Measurements from ENCODE around the gene SOCS7. TPM values are rescaled to one million over a fixed set of nuclear protein-coding genes. Genes with fewer than 3 reads are reported as not detected.

SOCS7 gene
- polyA plus RNA-seq, 1 donor (not counting 4 experiments of a cell fraction or from before 2014, with no cell fraction given), result 7.5 TPM

DNA sequence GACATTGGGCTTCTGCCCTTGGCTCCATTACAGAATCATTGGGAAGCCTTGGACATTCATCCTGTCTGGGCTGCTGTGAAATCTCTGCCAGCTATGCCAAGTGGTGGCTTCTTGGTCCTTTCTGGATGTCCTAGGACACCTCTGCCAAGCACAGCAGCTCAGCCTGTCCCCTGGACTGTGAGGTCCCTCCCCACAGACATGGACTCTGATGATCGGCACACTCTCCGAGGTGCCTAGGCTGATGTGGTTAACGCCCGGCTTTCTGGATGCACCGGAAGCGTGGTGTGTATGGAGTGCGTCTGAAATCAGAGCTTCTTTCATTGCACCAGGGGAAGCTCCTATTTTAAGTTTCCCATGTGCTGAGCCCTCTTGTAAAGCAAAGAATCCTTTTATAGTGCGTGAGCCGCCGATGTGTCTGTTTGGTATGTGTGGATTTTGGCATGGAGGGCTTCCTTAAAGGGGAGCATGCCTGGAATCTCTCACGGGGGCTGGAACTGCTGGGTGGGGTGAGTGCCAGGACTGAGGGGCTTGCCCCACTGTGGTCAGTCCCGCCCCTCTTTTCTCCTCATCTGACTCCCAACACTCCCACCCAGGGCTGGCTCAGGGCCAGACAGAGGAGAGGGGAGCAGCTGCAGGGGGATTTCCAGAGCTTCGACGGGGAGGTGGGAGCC, 69.7 kb downstream of the SOCS7 start:
- no peak overlapping the region for H2AFZ ChIP-seq (ENCODE audit: control insufficient read depth, low read length)
- H3K79me2 ChIP-seq (ENCODE audit: control insufficient read depth, insufficient read depth, low read length), result no peaks in the 10 kb centered on the region
- FAIRE-seq, result no peak
- no peaks in the 10 kb centered on the region for H3K4me1 ChIP-seq (ENCODE audit: control insufficient read depth, extremely low read depth, insufficient read depth, low read length)
- no peak overlapping the region for H3K27ac ChIP-seq (ENCODE audit: control insufficient read depth, insufficient read depth, low read length)
- dilution Hi-C loops (cut with MboI; ENCODE audit: extremely low pct_ligation_motif_present, low sequenced_read_pairs), result no loop called here
- TF ChIP-seq, protein P1, sequence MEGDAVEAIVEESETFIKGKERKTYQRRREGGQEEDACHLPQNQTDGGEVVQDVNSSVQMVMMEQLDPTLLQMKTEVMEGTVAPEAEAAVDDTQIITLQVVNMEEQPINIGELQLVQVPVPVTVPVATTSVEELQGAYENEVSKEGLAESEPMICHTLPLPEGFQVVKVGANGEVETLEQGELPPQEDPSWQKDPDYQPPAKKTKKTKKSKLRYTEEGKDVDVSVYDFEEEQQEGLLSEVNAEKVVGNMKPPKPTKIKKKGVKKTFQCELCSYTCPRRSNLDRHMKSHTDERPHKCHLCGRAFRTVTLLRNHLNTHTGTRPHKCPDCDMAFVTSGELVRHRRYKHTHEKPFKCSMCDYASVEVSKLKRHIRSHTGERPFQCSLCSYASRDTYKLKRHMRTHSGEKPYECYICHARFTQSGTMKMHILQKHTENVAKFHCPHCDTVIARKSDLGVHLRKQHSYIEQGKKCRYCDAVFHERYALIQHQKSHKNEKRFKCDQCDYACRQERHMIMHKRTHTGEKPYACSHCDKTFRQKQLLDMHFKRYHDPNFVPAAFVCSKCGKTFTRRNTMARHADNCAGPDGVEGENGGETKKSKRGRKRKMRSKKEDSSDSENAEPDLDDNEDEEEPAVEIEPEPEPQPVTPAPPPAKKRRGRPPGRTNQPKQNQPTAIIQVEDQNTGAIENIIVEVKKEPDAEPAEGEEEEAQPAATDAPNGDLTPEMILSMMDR (optimal IDR thresholded peaks at IDR 0.05 in 1 of 3, IDR thresholded peaks at IDR 0.05 in 1 of 3, conservative IDR thresholded peaks at IDR 0.05 in 1 of 3; ENCODE audit: extremely low read depth in 1 of 3, insufficient read depth in 2 of 3, low read length in 3 of 3), result no peak
- peak; percentile 71 for TF ChIP-seq EZH2 (IDR thresholded peaks at IDR 0.05; ENCODE audit: low read length)
- no peak overlapping the region for H3K4me2 ChIP-seq (ENCODE audit: control insufficient read depth, extremely low read depth, insufficient read depth, low read depth, low read length)
- no peaks in the 10 kb centered on the region for H3K36me3 ChIP-seq (ENCODE audit: control insufficient read depth in 2 of 2, extremely low read depth in 1 of 2, insufficient read depth in 2 of 2, low read length in 2 of 2)
- H3K27me3 ChIP-seq (ENCODE audit: control insufficient read depth, extremely low read depth, insufficient read depth, low read length), result peaks cover 61% of the 10 kb centered on the region
- H4K20me1 ChIP-seq (ENCODE audit: control insufficient read depth, extremely low read depth, insufficient read depth, low read length), result no peaks in the 10 kb centered on the region
- no peaks in the 10 kb centered on the region for H3K9me1 ChIP-seq (ENCODE audit: control insufficient read depth, extremely low read depth, insufficient read depth, low read length)
- H3K9ac ChIP-seq (ENCODE audit: control insufficient read depth, extremely low read depth, insufficient read depth, low read length), result no peak overlapping the region
- H3K4me3 ChIP-seq (ENCODE audit: control insufficient read depth in 2 of 3, extremely low read depth in 1 of 3, insufficient read depth in 2 of 3, low read depth in 1 of 3, low read length in 3 of 3), result no peak overlapping the region
- no peaks in the 10 kb centered on the region for H3K9me3 ChIP-seq (ENCODE audit: control insufficient read depth, low read depth, low read length)
- no peak for DNase-seq (ENCODE audit: low read depth, low spot score)

DNA sequence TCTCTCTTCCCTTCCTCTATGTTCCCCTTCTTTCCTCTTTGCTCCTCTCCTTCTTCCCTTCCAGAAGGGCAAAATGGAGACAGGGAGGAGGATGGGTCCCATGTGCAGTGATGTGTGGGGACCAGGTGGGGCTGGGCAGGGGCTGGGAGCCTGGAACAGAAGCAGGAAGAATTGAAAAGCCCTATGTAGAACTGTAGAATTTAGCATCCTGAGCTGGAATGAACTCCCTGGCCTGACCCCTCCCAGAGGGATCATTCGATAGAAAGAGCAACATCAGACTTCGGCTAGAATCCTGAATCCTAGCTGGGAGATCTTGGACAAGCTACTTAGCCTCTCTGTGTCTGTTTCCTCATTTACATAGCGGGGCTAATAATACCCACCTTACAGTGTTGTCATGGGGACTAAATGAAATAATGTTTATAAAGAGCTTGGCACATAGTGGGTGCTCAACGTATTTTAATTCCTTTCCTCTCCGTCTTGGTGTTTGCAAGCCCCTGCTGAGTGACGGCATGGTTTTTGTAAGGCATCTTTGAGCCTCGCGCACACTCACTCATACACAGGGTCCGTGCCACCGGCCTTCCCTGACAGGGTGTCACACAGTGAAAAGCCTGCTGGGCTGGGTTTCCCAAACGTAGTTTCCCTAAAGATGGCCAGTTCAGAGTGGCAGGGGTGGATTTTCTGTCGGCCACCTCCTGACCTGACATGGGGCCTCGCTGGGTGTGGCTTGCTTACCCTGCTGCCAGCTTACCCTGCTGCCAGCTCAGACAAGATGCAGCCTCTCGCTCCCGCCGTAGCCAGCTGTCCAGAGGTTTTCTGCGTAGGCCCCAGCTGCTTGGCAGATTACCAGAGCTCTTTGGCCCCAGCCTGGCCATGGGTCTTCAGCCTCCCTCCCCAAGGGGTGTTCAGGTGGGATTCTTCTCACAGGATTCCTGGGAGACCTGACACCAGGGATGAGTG, 70.5 kb downstream of the SOCS7 start:
- no peak overlapping the region for H3K27ac ChIP-seq (ENCODE audit: control insufficient read depth, insufficient read depth, low read length)
- H3K9me1 ChIP-seq (ENCODE audit: control insufficient read depth, extremely low read depth, insufficient read depth, low read length), result no peaks in the 10 kb centered on the region
- no peaks in the 10 kb centered on the region for H3K9me3 ChIP-seq (ENCODE audit: control insufficient read depth, low read depth, low read length)
- H3K4me1 ChIP-seq (ENCODE audit: control insufficient read depth, extremely low read depth, insufficient read depth, low read length), result no peaks in the 10 kb centered on the region
- no peak overlapping the region for H3K4me3 ChIP-seq (ENCODE audit: control insufficient read depth in 2 of 3, extremely low read depth in 1 of 3, insufficient read depth in 2 of 3, low read depth in 1 of 3, low read length in 3 of 3)
- dilution Hi-C loops (cut with MboI; ENCODE audit: extremely low pct_ligation_motif_present, low sequenced_read_pairs), result no loop called here
- H2AFZ ChIP-seq (ENCODE audit: control insufficient read depth, low read length), result no peak overlapping the region
- no peaks in the 10 kb centered on the region for H3K79me2 ChIP-seq (ENCODE audit: control insufficient read depth, insufficient read depth, low read length)
- no peak overlapping the region for H3K4me2 ChIP-seq (ENCODE audit: control insufficient read depth, extremely low read depth, insufficient read depth, low read depth, low read length)
- DNase-seq (ENCODE audit: low read depth, low spot score), result no peak
- H3K27me3 ChIP-seq (ENCODE audit: control insufficient read depth, extremely low read depth, insufficient read depth, low read length), result peaks cover 57% of the 10 kb centered on the region
- TF ChIP-seq, protein P1 (optimal IDR thresholded peaks at IDR 0.05 in 1 of 3, IDR thresholded peaks at IDR 0.05 in 1 of 3, conservative IDR thresholded peaks at IDR 0.05 in 1 of 3; ENCODE audit: extremely low read depth in 1 of 3, insufficient read depth in 2 of 3, low read length in 3 of 3), result no peak
- TF ChIP-seq EZH2 (IDR thresholded peaks at IDR 0.05; ENCODE audit: low read length), result no peak
- H4K20me1 ChIP-seq (ENCODE audit: control insufficient read depth, extremely low read depth, insufficient read depth, low read length), result no peaks in the 10 kb centered on the region
- H3K9ac ChIP-seq (ENCODE audit: control insufficient read depth, extremely low read depth, insufficient read depth, low read length), result no peak overlapping the region
- no peaks in the 10 kb centered on the region for H3K36me3 ChIP-seq (ENCODE audit: control insufficient read depth in 2 of 2, extremely low read depth in 1 of 2, insufficient read depth in 2 of 2, low read length in 2 of 2)
- FAIRE-seq, result no peak

Measured in keratinocyte (primary cell).